ENCODE results near the gene OLIG3.

The OLIG3 gene

DNA sequence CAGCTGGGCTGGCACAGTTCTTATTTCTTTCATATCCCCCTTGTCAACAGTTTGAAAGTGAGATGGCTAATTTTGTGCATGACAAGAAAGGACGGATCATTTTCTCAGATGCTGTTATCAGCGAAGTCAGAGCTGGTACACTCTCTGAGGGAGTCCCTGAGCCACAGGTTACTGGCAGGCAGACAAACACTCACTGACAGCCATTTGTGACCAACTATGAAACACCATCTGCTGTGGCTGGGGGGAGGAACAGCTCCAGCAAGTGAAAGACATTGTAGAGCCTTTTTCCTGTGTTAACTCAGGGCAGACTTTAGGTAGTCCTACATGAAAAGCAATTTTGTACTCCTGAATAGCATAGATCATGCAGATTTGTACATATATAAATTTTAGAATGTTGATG is 22.2 kb downstream of the OLIG3 start:
- DNase-seq (ENCODE audit: low read depth in 1 of 2, low spot score in 1 of 2) = no peak

DNA sequence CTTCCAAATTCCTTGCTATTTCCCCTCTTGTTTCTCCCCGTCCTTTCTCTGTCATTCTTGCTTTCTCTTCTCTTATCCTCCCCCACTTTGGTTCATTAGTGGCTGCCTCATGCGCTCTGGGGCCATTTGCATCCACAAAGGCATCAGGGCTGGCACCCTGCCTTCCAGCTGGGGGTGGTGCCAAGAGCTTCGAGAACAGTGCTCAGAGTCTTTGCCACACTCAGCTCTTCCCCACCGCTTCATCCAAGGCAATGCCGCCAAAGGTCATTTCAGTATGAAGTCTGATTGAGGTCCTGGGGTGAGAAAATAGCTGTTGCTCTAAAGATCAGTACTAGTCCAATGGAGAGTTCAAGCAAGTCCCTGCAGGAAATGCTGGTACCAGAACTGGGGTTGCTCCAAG is 22.7 kb downstream of the OLIG3 start:
- no peak for DNase-seq (ENCODE audit: low read depth in 1 of 2, low spot score in 1 of 2)

DNA sequence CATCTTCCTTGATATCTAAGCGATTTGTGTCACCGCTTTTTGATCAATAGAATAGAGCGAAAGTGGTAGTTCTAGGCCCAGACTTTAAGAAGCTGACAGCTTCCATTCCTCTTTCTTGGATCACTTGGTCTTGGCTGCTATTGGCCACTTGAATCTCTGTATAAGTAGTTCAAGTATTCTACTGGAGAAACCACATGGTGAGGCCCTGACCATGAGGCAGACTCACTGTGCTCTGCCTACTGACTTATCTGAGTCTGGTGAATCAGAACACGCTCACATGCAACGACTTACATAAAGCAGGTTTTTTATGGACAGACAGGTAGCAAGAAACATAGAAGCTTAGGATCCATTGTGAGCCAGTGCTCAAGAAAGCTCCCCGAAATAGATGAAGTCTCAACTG is 27.0 kb downstream of the OLIG3 start:
- DNase-seq (ENCODE audit: low read depth in 1 of 2, low spot score in 1 of 2) = no peak

DNA sequence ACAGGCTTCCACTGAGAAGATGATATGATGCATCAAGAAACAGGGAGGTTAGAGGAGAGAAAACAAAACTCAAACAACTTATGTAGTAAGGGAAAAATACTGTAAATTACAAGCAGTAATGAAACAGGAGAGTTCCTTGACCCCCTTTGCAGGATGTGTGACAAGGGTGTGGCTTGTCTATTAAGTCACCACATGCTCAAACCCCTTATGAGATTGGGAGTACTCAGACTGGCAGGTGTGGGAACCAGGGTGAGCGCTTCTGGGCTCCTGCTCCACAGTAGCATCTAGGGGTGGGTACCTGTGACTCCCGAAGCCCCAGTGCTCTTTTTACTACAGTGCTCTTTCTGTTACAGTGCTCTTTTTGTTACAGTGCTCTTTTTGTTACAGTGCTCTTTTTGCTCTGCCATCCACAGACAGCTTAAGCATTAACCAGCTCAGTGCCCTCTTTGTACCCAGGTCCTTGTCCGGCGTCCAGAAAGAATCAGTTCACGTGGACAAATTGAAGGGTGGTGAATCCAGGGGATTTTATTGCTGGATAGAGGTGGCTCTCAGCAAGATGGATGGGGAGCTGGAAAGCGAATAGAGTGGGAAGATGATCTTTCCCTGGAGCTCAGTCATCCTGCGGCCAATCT is 28.7 kb downstream of the OLIG3 start:
- DNase-seq (ENCODE audit: low read depth in 1 of 2, low spot score in 1 of 2) = no peak

DNA sequence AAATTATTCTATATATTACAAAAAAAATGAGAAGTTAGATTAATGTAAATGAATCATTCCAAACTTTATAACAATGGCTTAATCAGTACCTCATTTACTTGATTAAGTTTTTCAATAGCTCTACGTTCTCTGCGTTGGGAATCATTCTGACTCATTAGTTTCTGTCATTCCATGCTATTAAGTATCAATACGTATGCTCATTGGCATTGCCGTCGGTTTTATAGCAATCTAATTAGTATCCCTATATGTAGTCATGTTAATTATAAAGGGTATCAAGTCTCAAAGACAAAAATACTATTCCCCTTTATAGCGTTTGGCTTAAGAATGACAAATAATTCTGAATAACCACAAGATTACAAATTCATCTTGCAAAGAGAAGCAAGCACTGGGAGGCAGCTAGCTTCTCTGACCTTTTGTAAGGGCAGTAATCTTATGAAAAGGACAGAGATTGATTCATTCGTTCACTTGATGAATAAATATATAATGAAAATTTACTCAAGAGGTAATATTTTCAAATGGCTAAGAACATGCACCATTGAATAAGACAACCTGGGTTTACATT is 41.8 kb downstream of the OLIG3 start:
- no peak for DNase-seq (ENCODE audit: low read depth in 1 of 2, low spot score in 1 of 2)

DNA sequence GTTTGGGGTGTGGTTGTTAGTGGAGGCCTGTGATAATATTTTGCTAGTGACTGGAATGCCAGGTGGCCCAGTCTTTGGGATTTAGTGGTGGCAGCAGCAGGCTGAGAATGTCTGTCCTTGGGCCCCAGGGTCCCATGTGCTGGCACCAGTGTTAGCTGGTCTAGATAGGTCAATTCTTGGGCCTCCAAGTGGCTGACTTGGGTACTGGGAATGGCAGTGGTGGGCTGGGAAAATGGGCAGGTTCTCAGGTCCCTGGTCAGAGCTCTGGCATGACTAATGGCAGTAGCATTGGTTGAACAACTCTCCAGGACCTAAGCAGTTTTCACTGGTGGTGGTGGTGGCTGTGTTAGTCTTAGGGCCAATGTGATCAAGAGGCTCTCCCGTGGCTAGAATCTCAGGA is 50.3 kb downstream of the OLIG3 start:
- no peak for DNase-seq (ENCODE audit: low read depth in 1 of 2, low spot score in 1 of 2)

All from stimulated activated CD4-positive, alpha-beta T cell treated with anti-CD3 and anti-CD28 coated beads, Interleukin-15, amount 100 ng/mL, for 1 hour (primary cell).